GM19025 (cell line): ENCODE measurements around the gene MACROD2.

ENCODE experiments used
- ATAC-seq: cut with Tn5 transposase; IDR thresholded peaks from one replicate; pipeline ENCODE4 v1.9.1; 2021; ENCODE audit warnings: mild to moderate bottlenecking, low read depth, moderate library complexity; ENCODE audit not compliant: unreplicated experiment

Gene MACROD2

GRCh38 chr20:15814911-15815310, 1819.6 kb downstream of the MACROD2 start:
- no peak for ATAC-seq

GRCh38 chr20:15817351-15817750, 1822.0 kb downstream of the MACROD2 start:
- no peak for ATAC-seq

GRCh38 chr20:15818651-15819071, 1823.3 kb downstream of the MACROD2 start:
- ATAC-seq, result no peak

GRCh38 chr20:15823718-15824117, 1828.4 kb downstream of the MACROD2 start:
- no peak for ATAC-seq

- no peak for ATAC-seq
Measured at GRCh38 chr20:15827628-15828027, 1832.3 kb downstream of the MACROD2 start.

- no peak for ATAC-seq
Measured at GRCh38 chr20:15831201-15831600, 1835.9 kb downstream of the MACROD2 start.

GRCh38 chr20:15832512-15832911, 1837.2 kb downstream of the MACROD2 start:
- ATAC-seq, result no peak

- no peak for ATAC-seq
Measured at GRCh38 chr20:15834857-15835256, 1839.5 kb downstream of the MACROD2 start.

- no peak for ATAC-seq
Measured at GRCh38 chr20:15835811-15836210, 1840.5 kb downstream of the MACROD2 start.

- no peak for ATAC-seq
Measured at GRCh38 chr20:15836634-15837033, 1841.3 kb downstream of the MACROD2 start.

GRCh38 chr20:15837563-15837962, 1842.2 kb downstream of the MACROD2 start:
- ATAC-seq, result no peak

- ATAC-seq, result no peak
Measured at GRCh38 chr20:15838466-15838865, 1843.2 kb downstream of the MACROD2 start.

GRCh38 chr20:15840636-15841301, 1845.5 kb downstream of the MACROD2 start:
- ATAC-seq, result no peak

- ATAC-seq, result no peak
Measured at GRCh38 chr20:15842872-15843271, 1847.6 kb downstream of the MACROD2 start.

GRCh38 chr20:15843777-15844176, 1848.5 kb downstream of the MACROD2 start:
- ATAC-seq, result no peak

- no peak for ATAC-seq
Measured at GRCh38 chr20:15847196-15847784, 1852.0 kb downstream of the MACROD2 start.

GRCh38 chr20:15848126-15848525, 1852.8 kb downstream of the MACROD2 start:
- ATAC-seq, result no peak

GRCh38 chr20:15848995-15849610, 1853.8 kb downstream of the MACROD2 start:
- ATAC-seq, result no peak

GRCh38 chr20:15851576-15852215, 1856.4 kb downstream of the MACROD2 start:
- no peak for ATAC-seq

- no peak for ATAC-seq
Measured at GRCh38 chr20:15854911-15855310, 1859.6 kb downstream of the MACROD2 start.

GRCh38 chr20:15857173-15857784, 1862.0 kb downstream of the MACROD2 start:
- ATAC-seq, result peak; percentile 66
